Measurements from ENCODE around the gene KRT27. TPM values are rescaled to one million over a fixed set of nuclear protein-coding genes. Genes with fewer than 3 reads are reported as not detected.

Gene KRT27
- total RNA-seq, 1 donor from 2014 or later: not detected

DNA sequence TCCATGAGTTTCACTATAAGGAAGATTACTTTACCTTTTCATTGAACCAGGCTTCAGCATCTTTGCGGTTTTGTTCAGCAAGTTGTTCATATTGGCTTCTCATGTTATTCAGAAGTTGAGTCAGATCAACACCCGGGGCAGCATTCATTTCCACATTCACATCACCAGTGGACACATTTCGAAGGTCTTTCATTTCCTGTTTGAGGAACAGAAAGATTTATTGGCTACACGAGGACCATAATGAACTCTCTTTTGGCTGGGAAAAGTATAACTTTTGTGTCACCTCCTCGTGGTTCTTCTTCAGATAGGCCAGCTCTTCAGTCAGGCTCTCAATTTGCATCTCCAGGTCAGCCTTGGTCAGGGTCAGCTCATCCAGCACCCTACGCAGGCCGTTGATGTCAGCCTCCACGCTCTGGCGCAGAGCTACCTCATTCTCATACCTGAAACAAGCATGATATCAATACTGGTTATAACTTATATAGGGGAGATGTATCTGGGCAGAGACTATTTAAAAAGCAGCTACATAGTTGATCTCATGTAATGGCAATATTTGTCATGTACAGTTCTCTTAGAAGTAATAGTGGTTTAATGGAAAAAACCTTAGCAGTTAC is 38.0 kb upstream of the KRT27 start:
- intact Hi-C loops (cut with DNase I): no loop called here
- H3K9me3 ChIP-seq: no peaks in the 10 kb centered on the region
- no peak overlapping the region for H3K27ac ChIP-seq
- H3K4me1 ChIP-seq: peaks cover 22% of the 10 kb centered on the region
- TF ChIP-seq, protein P1, sequence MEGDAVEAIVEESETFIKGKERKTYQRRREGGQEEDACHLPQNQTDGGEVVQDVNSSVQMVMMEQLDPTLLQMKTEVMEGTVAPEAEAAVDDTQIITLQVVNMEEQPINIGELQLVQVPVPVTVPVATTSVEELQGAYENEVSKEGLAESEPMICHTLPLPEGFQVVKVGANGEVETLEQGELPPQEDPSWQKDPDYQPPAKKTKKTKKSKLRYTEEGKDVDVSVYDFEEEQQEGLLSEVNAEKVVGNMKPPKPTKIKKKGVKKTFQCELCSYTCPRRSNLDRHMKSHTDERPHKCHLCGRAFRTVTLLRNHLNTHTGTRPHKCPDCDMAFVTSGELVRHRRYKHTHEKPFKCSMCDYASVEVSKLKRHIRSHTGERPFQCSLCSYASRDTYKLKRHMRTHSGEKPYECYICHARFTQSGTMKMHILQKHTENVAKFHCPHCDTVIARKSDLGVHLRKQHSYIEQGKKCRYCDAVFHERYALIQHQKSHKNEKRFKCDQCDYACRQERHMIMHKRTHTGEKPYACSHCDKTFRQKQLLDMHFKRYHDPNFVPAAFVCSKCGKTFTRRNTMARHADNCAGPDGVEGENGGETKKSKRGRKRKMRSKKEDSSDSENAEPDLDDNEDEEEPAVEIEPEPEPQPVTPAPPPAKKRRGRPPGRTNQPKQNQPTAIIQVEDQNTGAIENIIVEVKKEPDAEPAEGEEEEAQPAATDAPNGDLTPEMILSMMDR (IDR thresholded peaks at IDR 0.05): no peak
- TF ChIP-seq POLR2A (IDR thresholded peaks at IDR 0.05) (no peak), POLR2AphosphoS5 (IDR thresholded peaks at IDR 0.05; ENCODE audit: insufficient read depth in 1 of 2, low read depth in 1 of 2) (no peak)
- no peak for DNase-seq (ENCODE audit: extremely low spot score in 2 of 2)
- peaks cover 0 to 10% of the 10 kb centered on the region in 2 donors for H3K36me3 ChIP-seq
- H3K27me3 ChIP-seq: no peaks in the 10 kb centered on the region
- H3K4me3 ChIP-seq: peak overlapping the region in 1 of 2 donors; percentile 76

DNA sequence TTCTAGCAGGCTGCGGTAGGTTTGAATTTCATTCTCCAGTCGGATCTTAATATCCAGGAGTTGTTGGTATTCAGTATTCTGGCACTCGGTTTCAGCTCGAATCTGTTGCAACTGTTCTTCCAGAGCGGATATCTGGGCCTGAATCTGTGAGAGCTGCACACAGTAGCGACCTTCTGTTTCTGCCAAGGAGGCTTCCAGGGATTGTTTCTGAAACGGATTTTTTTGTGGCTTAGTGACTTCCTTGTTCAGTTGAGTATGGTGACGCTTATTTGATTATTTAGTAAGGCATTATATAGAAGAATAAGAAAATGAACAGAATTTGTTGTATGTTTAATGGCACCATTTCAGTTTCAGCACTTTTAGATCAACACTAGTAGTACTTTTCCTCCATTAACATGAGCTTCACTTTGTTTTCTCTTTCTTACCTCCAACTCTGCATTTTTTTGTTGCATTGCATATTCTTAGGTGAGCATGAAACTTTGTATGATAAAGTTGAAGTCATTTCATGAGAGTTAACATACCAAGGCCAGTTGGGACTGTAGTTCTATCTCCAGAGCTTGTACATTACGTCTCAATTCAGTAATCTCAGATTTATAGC is 37.3 kb upstream of the KRT27 start:
- Histone ChIP-seq H3K9me3 (no peaks in the 10 kb centered on the region), H3K4me1 (peaks cover 22% of the 10 kb centered on the region), H3K27me3 (no peaks in the 10 kb centered on the region), H3K27ac (peak overlapping the region; percentile 88), H3K4me3 (peak overlapping the region; percentile 59 to 76), H3K36me3 (peaks cover 0 to 10% of the 10 kb centered on the region in 2 donors)
- intact Hi-C loops (cut with DNase I): no loop called here
- TF ChIP-seq POLR2AphosphoS5 (IDR thresholded peaks at IDR 0.05; ENCODE audit: insufficient read depth in 1 of 2, low read depth in 1 of 2) (no peak), POLR2A (IDR thresholded peaks at IDR 0.05) (no peak)
- TF ChIP-seq, protein P1 (IDR thresholded peaks at IDR 0.05): no peak
- DNase-seq (ENCODE audit: extremely low spot score in 2 of 2): no peak

DNA sequence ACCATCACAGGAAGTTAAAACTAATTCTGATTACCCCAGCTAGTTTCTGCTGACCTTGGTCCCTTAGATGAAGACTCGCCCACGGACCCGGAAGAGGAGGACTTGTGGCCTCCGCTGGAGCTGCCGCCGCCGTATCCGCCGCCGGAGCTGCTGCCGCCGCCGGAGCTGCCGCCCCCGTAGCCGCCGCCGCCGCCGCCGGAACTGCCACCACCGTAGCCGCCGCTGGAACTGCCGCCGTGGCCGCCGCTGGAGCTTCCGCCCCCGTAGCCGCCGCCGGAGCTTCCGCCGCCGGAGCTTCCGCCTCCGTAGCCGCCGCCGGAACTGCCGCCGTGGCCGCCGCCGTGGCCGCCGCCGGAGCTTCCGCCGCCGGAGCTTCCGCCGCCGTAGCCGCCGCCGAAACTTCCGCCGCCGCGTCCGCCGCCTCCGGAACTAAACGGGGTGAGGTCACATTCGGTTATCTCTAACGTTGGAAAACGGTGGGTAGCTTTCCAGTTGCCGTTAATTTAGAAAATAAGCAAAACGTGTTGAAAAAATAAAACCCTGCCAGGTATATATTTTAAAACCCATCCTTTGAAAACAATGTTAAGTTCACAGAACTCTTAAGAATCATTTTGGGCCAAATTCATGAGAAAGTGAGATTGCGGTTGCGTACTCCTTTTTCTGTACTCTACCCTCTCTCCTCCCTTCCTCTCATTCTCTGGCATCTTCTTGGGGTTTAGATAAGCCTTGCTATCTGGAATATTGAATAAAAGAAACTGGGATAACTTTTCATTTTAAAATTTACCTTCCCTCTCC is 36.6 kb upstream of the KRT27 start:
- Histone ChIP-seq H3K4me3 (peak overlapping the region; percentile 59 to 76), H3K27ac (peak overlapping the region; percentile 88), H3K4me1 (peaks cover 22% of the 10 kb centered on the region), H3K36me3 (peaks cover 0 to 10% of the 10 kb centered on the region in 2 donors), H3K27me3 (no peaks in the 10 kb centered on the region), H3K9me3 (no peaks in the 10 kb centered on the region)
- intact Hi-C loops (cut with DNase I): no loop called here
- TF ChIP-seq, protein P1 (IDR thresholded peaks at IDR 0.05): no peak
- TF ChIP-seq POLR2AphosphoS5 (IDR thresholded peaks at IDR 0.05; ENCODE audit: insufficient read depth in 1 of 2, low read depth in 1 of 2) (peak in 1 of 2 donors; percentile 12), POLR2A (IDR thresholded peaks at IDR 0.05) (peak in 1 of 2 donors; percentile 56)
- no peak for DNase-seq (ENCODE audit: extremely low spot score in 2 of 2)

DNA sequence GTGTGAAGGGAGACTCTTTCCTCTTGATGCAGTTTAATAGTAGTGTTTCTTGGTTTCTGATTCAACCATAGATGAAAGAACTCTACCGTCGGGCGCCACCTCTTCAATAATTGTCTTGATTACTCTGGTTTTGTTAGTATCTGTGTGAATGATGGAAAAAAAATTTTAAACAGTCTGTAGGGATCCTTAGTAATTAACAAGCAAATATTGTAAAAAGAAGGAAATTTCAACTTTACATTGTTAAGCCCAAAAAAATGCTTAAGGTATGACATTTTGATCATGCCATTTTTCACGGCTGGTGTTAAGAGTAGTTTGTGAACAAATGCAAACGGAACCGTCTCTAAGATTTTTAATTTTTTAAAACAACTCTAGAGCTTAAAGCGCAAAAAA is 36.0 kb upstream of the KRT27 start:
- H3K27ac ChIP-seq: peak overlapping the region; percentile 88
- intact Hi-C loops (cut with DNase I): no loop called here
- no peaks in the 10 kb centered on the region for H3K27me3 ChIP-seq
- peaks cover 0 to 10% of the 10 kb centered on the region in 2 donors for H3K36me3 ChIP-seq
- no peak for TF ChIP-seq POLR2A (IDR thresholded peaks at IDR 0.05)
- TF ChIP-seq POLR2AphosphoS5 (IDR thresholded peaks at IDR 0.05; ENCODE audit: insufficient read depth in 1 of 2, low read depth in 1 of 2): no peak
- TF ChIP-seq, protein P1 (IDR thresholded peaks at IDR 0.05): no peak
- peaks cover 22% of the 10 kb centered on the region for H3K4me1 ChIP-seq
- no peaks in the 10 kb centered on the region for H3K9me3 ChIP-seq
- no peak for DNase-seq (ENCODE audit: extremely low spot score in 2 of 2)
- H3K4me3 ChIP-seq: peak overlapping the region; percentile 59 to 76

Measured in vagina (tissue), 2 donors.